Stimulated activated CD4-positive, alpha-beta T cell treated with anti-CD3 and anti-CD28 coated beads, Interleukin-2, amount 100 ng/mL, for 4 hours (primary cell): ENCODE results near the gene FOSL2.

ENCODE experiments used
- DNase-seq: peaks from one replicate; pipeline ENCODE4 v3.0.0-alpha.2; 2020; ENCODE audit warnings: low read depth

Gene FOSL2

GRCh38 chr2:28395334-28396061 lies 2.8 kb downstream of the FOSL2 start:
- no peak for DNase-seq

- DNase-seq, result no peak
These were observed 4.4 kb downstream of the FOSL2 start for GRCh38 chr2:28397043-28397381.

DNA sequence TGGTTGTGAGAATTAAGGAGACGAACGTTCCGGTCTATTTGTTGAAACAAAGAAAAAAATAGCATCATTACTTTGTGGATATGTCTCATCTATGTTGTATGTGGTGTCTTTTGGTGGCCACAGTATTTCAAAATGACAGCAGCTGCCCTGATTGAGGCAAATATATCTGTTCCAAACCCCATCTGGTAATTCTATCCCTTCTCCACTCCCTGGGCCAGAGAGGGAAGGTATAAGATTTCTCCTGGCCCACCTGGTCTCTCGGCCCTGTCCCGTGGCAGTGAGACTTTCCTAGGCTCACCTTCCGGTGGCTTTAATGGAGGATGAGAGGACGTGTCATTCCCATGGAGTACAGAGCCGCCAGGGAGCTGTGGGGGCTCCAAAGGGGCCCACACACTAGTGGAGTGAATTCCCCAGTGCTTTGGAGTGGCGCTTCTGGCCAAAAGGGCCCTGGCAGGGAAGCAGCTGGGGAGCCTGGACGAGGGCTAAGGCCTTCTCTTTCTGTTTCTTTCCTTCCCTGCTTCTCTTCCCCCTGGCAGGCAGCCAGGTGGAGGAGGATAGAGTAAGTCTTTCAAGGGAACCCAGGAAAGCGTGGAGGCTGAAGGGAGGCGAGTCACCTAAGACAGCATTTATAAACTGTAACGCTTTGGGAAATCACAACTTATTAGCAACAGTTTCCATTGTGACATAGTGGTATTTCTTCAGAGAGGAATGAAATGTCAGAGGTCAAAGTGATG lies 5.6 kb downstream of the FOSL2 start:
- no peak for DNase-seq

- DNase-seq, result no peak
These were observed 6.6 kb downstream of the FOSL2 start for GRCh38 chr2:28399289-28399688.

- DNase-seq, result no peak
These were observed 7.3 kb downstream of the FOSL2 start for GRCh38 chr2:28399956-28400355.

DNA sequence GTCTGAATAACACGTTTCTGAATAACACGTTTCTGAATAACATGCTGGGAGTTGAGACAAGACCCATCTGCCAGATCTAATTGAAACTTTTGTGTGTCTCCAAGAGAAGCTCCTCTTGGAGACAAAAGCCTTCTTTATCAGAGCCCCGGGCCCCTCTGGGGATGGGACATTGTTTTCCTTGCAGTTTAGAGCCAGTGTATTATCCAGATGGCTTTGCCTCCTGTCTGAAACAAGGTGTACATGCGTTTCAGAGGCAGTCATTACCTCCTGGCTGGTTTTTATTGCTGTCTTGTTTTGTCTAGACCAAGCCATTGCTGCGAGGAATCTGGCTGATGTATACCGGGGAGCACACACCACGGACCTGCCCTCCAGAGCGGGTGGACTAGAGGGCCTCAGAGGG lies 7.8 kb downstream of the FOSL2 start:
- DNase-seq, result no peak

DNA sequence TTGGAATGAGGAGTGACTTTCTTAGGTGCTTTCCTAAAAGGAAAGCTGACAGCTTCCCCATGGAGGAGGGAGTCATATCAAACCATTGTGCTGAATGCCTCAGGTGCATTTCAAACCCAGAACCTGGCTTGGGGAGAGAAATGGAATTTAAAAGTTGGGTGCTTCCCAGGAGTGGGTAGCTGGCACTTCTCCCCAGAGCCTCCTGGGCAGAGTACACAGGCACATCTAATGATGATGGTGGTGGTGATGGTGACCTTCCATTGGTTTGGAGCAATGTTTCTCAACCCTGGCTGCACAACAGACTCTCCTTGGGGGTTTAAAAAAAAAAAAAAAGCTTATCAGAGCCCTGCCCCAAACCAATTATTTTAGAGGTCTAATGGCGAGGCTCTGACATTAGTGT lies 8.3 kb downstream of the FOSL2 start:
- DNase-seq, result no peak

- DNase-seq, result no peak
These were observed 8.8 kb downstream of the FOSL2 start for GRCh38 chr2:28401411-28401810.

- no peak for DNase-seq
These were observed 9.4 kb downstream of the FOSL2 start for GRCh38 chr2:28401948-28402550.

DNA sequence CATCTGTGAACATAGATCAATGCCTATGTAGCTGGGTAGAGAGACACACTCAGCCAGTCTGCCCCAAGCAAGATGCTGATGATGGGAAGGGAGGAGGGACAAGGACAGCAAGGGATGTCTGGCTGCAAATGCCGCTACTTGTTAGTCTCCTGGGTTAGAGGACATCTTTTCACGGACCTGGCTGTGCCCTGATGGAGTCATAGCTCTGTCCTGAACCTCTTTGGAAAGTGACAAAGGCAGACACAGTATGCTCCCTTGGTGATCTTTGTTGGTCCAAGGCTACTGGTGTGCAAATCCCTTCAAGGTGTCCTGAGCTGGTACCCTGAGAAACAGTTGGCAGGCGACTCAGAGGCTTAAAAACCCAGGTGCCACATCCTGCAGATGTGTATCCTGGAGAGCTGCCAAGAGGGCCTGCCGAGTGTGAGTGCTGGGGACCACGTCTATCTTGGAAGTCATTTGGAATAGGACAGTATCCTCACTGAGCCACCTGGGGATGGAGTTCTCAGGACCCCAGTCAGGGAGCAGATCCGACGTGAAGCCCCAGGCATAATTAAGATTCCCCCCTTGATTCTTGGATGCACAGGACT lies 10.8 kb downstream of the FOSL2 start:
- no peak for DNase-seq

- DNase-seq, result no peak
These were observed 11.4 kb downstream of the FOSL2 start for GRCh38 chr2:28404086-28404485.

DNA sequence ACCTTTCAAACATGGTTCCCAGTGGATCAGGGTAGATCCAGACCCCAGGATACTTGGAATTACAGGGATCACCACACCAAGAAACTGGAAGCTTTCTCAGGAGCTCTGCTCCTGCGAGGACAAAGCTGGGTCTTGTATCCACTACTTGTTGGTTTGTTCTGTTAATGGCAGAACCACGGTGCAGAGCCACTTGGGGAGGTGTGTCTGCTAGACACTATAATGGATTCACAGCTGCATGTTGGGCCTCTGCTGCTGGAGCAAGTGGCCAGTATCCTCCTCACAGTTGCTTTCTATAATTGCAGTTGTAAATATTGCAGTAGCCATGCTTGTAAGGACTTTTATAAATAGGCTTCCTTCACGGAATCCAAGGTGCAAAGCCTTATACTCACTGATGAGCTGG lies 12.9 kb downstream of the FOSL2 start:
- no peak for DNase-seq

- DNase-seq, result peak; percentile 46
These were observed 13.8 kb downstream of the FOSL2 start for GRCh38 chr2:28406276-28407096.

DNA sequence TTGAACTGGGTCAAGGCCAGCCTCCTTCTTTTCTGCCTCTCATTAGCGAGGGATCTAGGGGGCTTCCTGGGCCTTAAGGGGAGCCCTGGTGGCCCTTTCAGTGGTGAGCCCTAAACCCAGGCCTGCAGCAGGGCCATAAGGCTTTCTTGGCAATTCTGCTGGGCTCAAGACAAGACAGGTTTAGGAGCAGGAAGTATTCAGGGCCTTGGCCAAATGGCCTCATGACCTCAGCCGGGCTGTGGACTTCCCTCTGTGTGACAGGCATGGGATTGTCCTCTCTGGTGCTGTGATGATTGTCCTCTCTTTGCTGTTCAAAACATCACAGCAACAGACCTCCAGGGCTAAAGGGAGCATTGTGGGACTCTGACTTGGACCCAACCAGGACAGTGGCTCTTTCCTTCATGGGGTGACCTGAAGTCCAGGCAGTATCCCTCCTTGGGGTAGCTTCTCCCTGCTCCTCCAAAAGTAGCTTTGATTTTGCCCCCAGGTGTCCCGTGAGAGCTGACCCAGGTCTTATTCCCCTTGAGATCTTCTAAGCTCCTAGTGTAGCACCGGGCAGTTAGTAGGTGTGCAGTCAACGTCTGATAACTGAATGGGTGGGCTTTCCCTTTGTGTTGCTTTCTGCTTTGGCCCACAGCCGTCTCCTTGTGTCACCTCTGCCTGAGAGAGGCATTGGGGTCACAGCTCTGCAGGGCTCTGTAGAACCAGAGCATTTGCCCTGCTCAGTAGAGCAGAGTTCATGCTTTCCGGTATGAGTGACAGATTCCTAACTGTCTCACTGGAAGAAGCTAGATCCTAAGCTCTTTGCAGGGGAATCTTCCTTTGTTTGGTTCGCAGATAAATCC lies 14.7 kb downstream of the FOSL2 start:
- no peak for DNase-seq

DNA sequence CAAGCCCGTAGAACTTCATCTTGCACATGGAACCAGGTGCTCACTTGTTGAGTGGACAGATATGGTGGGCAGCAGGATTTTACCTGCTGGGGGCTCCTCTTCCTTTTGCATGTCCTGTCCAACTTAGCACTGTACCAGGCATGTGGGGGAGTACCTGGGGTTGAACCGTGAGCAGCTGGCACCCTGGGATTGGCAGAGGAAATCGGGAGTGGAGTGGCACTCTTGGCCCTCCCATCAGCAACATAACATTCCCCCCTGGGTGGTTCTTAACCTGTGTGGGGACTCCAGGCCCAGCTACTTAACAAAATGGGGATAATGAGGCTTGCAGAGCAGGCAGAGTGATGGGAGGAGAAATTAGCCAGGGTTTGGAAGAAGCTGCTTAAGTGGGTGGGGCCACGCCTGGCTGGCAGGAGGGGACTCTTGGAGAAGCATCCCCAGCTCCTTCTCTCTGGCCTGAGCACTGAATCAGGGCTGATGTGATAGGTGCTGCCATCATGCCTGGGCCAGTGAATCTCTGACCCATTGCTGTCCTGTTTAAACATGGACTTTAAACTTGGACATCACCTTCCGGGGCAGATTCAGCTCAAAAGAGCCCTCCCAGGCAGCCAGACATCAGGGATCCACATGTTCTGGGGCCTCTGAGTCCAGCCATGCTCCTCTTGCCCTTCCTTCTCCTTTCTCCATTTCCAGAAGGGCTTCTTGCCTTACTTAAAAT lies 15.5 kb downstream of the FOSL2 start:
- DNase-seq, result no peak

DNA sequence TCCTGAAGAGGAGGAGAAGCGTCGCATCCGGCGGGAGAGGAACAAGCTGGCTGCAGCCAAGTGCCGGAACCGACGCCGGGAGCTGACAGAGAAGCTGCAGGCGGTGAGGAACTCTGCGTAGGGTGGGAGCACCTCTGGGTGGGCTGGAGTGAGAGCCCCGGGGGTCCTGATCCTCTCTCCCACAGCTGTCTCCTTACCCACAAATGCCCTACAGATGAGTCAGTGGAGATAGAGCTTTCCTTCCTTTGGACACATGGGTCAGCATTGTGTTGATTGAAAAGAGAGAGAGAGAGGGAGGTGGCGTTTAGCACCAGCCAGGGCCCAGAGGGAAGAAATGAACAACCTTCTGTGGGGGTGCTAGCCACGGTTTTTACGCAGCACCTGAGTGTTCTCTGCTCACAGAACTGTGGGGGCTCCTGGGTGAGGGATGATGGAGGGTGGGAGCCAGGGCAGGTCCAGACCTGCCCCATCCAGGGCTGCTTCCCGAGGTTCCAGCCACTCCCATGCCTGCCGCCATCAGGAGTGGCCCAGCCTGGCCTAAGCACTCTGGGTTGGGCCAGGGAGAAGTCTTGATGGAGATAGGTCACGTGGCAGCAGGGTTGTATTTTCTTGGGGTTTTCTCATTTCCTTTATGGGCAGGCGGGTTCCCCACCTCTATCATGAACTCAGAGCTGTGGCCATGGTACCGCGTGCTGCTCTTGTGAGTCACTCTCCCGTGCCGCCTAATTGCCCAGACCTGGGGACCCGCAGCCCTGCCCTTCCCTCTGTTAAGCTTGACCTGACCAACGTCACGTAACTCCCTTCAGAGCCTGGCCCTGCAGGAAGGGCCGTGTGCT lies 16.3 kb downstream of the FOSL2 start:
- DNase-seq, result peak; percentile 61

DNA sequence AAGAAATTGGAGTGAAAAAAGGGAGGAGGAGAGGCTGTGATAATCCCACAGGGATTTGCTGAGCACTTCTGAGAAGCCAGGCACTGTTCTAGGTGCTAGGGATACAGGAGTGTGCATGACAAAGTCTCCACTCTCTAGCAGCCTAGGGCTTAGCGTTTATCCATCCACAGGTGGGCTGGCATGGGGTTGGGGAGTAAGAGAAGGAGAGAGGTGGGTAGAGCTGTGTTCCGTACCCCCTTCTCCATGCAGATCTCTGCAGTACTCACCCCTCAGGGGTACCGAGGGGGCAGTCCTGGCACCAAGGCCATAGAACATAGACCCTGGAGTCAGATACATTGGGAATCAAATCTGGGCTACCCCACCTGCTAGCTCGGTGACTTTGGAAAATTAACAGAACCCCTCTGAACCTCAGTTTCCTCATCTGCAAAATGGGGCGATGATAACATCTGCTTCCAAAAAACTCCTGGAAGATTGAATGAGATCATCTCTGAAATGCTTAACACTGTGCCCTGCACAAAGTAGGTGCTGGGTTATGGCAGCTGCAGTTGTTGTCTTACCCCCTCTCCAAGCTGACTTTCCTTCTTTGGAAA lies 18.6 kb downstream of the FOSL2 start:
- DNase-seq, result no peak

- no peak for DNase-seq
These were observed 19.4 kb downstream of the FOSL2 start for GRCh38 chr2:28411956-28412609.
